ENCODE results near the gene SLC66A3. TPM values are rescaled to one million over a fixed set of nuclear protein-coding genes. Genes with fewer than 3 reads are reported as not detected.

The SLC66A3 gene
- total RNA-seq, 1 donor from 2014 or later = 8.1 TPM

GRCh38 chr2:11133936-11134320 lies 21.3 kb upstream of the SLC66A3 start:
- no peak for ATAC-seq
- no peak for DNase-seq (ENCODE audit: low spot score)

GRCh38 chr2:11134349-11134748 lies 20.9 kb upstream of the SLC66A3 start:
- DNase-seq (ENCODE audit: low spot score) (no peak), ATAC-seq (no peak)

GRCh38 chr2:11140492-11140891 lies 14.8 kb upstream of the SLC66A3 start:
- ATAC-seq = no peak
- no peak for DNase-seq (ENCODE audit: low spot score)

GRCh38 chr2:11141319-11141718 lies 13.9 kb upstream of the SLC66A3 start:
- ATAC-seq = no peak
- no peak for DNase-seq (ENCODE audit: low spot score)

- ATAC-seq = no peak
Observed at GRCh38 chr2:11142330-11142729, 12.9 kb upstream of the SLC66A3 start.

GRCh38 chr2:11142987-11143386 lies 12.3 kb upstream of the SLC66A3 start:
- DNase-seq (ENCODE audit: low spot score) = no peak
- ATAC-seq = no peak

More at GRCh38 chr2:11142330-11142729, 12.9 kb upstream of the SLC66A3 start:
- DNase-seq (ENCODE audit: low spot score) = no peak

GRCh38 chr2:11144077-11144737 lies 11.1 kb upstream of the SLC66A3 start:
- DNase-seq (ENCODE audit: low spot score) = no peak
- ATAC-seq = no peak

GRCh38 chr2:11144738-11145079 lies 10.6 kb upstream of the SLC66A3 start:
- DNase-seq (ENCODE audit: low spot score) (no peak), ATAC-seq (no peak)

GRCh38 chr2:11145350-11145749 lies 9.9 kb upstream of the SLC66A3 start:
- no peak for DNase-seq (ENCODE audit: low spot score)
- ATAC-seq = no peak

- ATAC-seq (no peak), DNase-seq (ENCODE audit: low spot score) (no peak)
Observed at GRCh38 chr2:11146076-11146475, 9.2 kb upstream of the SLC66A3 start.

- ATAC-seq = no peak
- DNase-seq (ENCODE audit: low spot score) = no peak
Observed at GRCh38 chr2:11147263-11147662, 8.0 kb upstream of the SLC66A3 start.

- DNase-seq (ENCODE audit: low spot score) (no peak), ATAC-seq (no peak)
Observed at GRCh38 chr2:11152591-11152990, 2.7 kb upstream of the SLC66A3 start.

- ATAC-seq (peak; percentile 4), DNase-seq (ENCODE audit: low spot score) (no peak)
Observed at GRCh38 chr2:11154016-11154922, 998 bp upstream of the SLC66A3 start.

GRCh38 chr2:11154923-11155380 lies 315 bp upstream of the SLC66A3 start:
- peak; percentile 88 for ATAC-seq
- peak; percentile 98 for DNase-seq (ENCODE audit: low spot score)

- ATAC-seq (no peak), DNase-seq (ENCODE audit: low spot score) (no peak)
Observed at GRCh38 chr2:11156396-11157075, 1.3 kb downstream of the SLC66A3 start.

GRCh38 chr2:11157296-11157695 lies 2.0 kb downstream of the SLC66A3 start:
- ATAC-seq = no peak

GRCh38 chr2:11157731-11158130 lies 2.5 kb downstream of the SLC66A3 start:
- no peak for ATAC-seq
- DNase-seq (ENCODE audit: low spot score) = no peak

More at GRCh38 chr2:11157296-11157695, 2.0 kb downstream of the SLC66A3 start:
- no peak for DNase-seq (ENCODE audit: low spot score)

- DNase-seq (ENCODE audit: low spot score) (no peak), ATAC-seq (no peak)
Observed at GRCh38 chr2:11158916-11159573, 3.8 kb downstream of the SLC66A3 start.

- ATAC-seq (no peak), DNase-seq (ENCODE audit: low spot score) (no peak)
Observed at GRCh38 chr2:11159574-11160170, 4.4 kb downstream of the SLC66A3 start.

- DNase-seq (ENCODE audit: low spot score) (no peak), ATAC-seq (no peak)
Observed at GRCh38 chr2:11160256-11160655, 5.0 kb downstream of the SLC66A3 start.
